Esophagus squamous epithelium (tissue), 5 donors: ENCODE data around the gene PTPRN2. TPM values are rescaled to one million over a fixed set of nuclear protein-coding genes. Genes with fewer than 3 reads are reported as not detected.

Source experiments
- DNase-seq: peaks from one replicate; lab custom pipeline; 2025; lab: John Stamatoyannopoulos, UW
- H3K27ac ChIP-seq, 4 donors: fragments of 200-600 bp; sonication (generic); one replicate each; pipeline ENCODE4 v1.5.1; 2016 to 2019; ENCODE audit warnings: mild to moderate bottlenecking in 1 of 4
- H3K27me3 ChIP-seq, 4 donors: fragments of 200-600 bp; sonication (generic); 1 replicate in 3 of 4; 2 replicates in 1 of 4; pipeline versions ENCODE4 v1.5.1 to v1.6.0; 2017 to 2021; ENCODE audit warnings: antibody characterized with exemption in 1 of 4
- H3K36me3 ChIP-seq, 3 donors: fragments of 200-600 bp; sonication (generic); one replicate each; pipeline ENCODE4 v1.5.1; 2016 to 2019
- H3K4me1 ChIP-seq, 3 donors: fragments of 200-600 bp; sonication (generic); one replicate each; pipeline ENCODE4 v1.5.1; 2017 to 2019
- H3K4me3 ChIP-seq, 4 donors: fragments of 200-600 bp; sonication (generic); 1 replicate in 3 of 4; 2 replicates in 1 of 4; pipeline ENCODE4 v1.5.1; 2016 to 2019; ENCODE audit warnings: mild to moderate bottlenecking in 2 of 4, moderate library complexity in 1 of 4
- H3K9me3 ChIP-seq, 3 donors: fragments of 200-600 bp; sonication (generic); one replicate each; pipeline ENCODE4 v1.5.1; 2016 to 2019
- CTCF ChIP-seq, 6 experiments: fragments of 450-650 bp in 4 of 6; fragments of 200-600 bp in 2 of 6; sonication (generic) in 2 of 6; IDR thresholded peaks; one replicate each; pipeline ENCODE4 v1.5.1; 2016 to 2019; ENCODE audit warnings: antibody characterized with exemption in 6 of 6, mild to moderate bottlenecking in 4 of 6, moderate library complexity in 4 of 6
- POLR2A ChIP-seq, 4 donors: fragments of 450-650 bp; IDR thresholded peaks; one replicate each; pipeline ENCODE4 v1.6.1; 2017; ENCODE audit warnings: antibody characterized with exemption in 4 of 4, mild to moderate bottlenecking in 4 of 4, moderate library complexity in 3 of 4
- WGBS, 2 donors: methylation state at CpG; one replicate each; pipeline ENCODE4 v1.1.5; 2018; 5-methylcytosine and 5-hydroxymethylcytosine counted together
- intact Hi-C: fragments of 100-400 bp; cut with DNase I; formaldehyde crosslinking; loops from one replicate; pipeline ENCODE4 v1.15.0; 2022
- total RNA-seq, 4 donors: library from RNA; depleted of rRNA; stranded (reverse); fragments of >200 nt; gene quantifications; one replicate each; pipeline ENCODE4 v1.1.0, GENCODE V29; 2016
- donor health status: DM: yes; HTN: yes; CAD: no.

PTPRN2 gene
- total RNA-seq, 4 donors from 2014 or later, result 0.38 to 2.7 (median 1.0) TPM

GRCh38 chr7:158244873-158245723 lies 342.5 kb downstream of the PTPRN2 start:
- H3K27ac ChIP-seq, result no peak overlapping the region
- TF ChIP-seq POLR2A (IDR thresholded peaks at IDR 0.05) (no peak), CTCF (IDR thresholded peaks at IDR 0.05) (no peak)
- intact Hi-C loops, result no loop called here
- no peaks in the 10 kb centered on the region for H3K36me3 ChIP-seq
- 89 to 93% methylated on average over 13 to 26 of the region's 40 CpGs for WGBS, 2 donors
- H3K4me3 ChIP-seq, result no peak overlapping the region
- H3K4me1 ChIP-seq, result no peaks in the 10 kb centered on the region
- H3K9me3 ChIP-seq, result no peaks in the 10 kb centered on the region
- H3K27me3 ChIP-seq, result no peaks in the 10 kb centered on the region
- no peak for DNase-seq

- TF ChIP-seq CTCF (IDR thresholded peaks at IDR 0.05) (no peak), POLR2A (IDR thresholded peaks at IDR 0.05) (no peak)
- H3K27me3 ChIP-seq, result no peaks in the 10 kb centered on the region
- no peak overlapping the region for H3K27ac ChIP-seq
- DNase-seq, result no peak
- no peaks in the 10 kb centered on the region for H3K4me1 ChIP-seq
- 87 to 89% methylated on average over 4 of the region's 4 CpGs for WGBS, 2 donors
- no peak overlapping the region for H3K4me3 ChIP-seq
- intact Hi-C loops, result no loop called here
- no peaks in the 10 kb centered on the region for H3K9me3 ChIP-seq
- no peaks in the 10 kb centered on the region for H3K36me3 ChIP-seq
Measured at GRCh38 chr7:158244430-158244829, 343.2 kb downstream of the PTPRN2 start.

GRCh38 chr7:158241919-158242318 lies 345.7 kb downstream of the PTPRN2 start:
- no peaks in the 10 kb centered on the region for H3K9me3 ChIP-seq
- H3K36me3 ChIP-seq, result no peaks in the 10 kb centered on the region
- TF ChIP-seq POLR2A (IDR thresholded peaks at IDR 0.05) (no peak), CTCF (IDR thresholded peaks at IDR 0.05) (no peak)
- H3K27me3 ChIP-seq, result no peaks in the 10 kb centered on the region
- no peak overlapping the region for H3K27ac ChIP-seq
- DNase-seq, result no peak
- intact Hi-C loops, result no loop called here
- H3K4me1 ChIP-seq, result no peaks in the 10 kb centered on the region
- WGBS, 2 donors, result 80 to 84% methylated on average over 5 to 7 of the region's 7 CpGs
- H3K4me3 ChIP-seq, result no peak overlapping the region

- Histone ChIP-seq H3K36me3 (no peaks in the 10 kb centered on the region), H3K9me3 (no peaks in the 10 kb centered on the region), H3K27ac (no peak overlapping the region), H3K4me3 (no peak overlapping the region), H3K27me3 (no peaks in the 10 kb centered on the region), H3K4me1 (no peaks in the 10 kb centered on the region)
- WGBS, 2 donors, result 67 to 73% methylated on average over 2 to 3 of the region's 3 CpGs
- TF ChIP-seq POLR2A (IDR thresholded peaks at IDR 0.05), result no peak
- TF ChIP-seq CTCF (IDR thresholded peaks at IDR 0.05), result no peak
- DNase-seq, result no peak
- intact Hi-C loops, result no loop called here
Measured at GRCh38 chr7:158240801-158241200, 346.8 kb downstream of the PTPRN2 start.

- intact Hi-C loops, result no loop called here
- Histone ChIP-seq H3K27me3 (no peaks in the 10 kb centered on the region), H3K4me1 (no peaks in the 10 kb centered on the region), H3K4me3 (no peak overlapping the region), H3K36me3 (no peaks in the 10 kb centered on the region), H3K9me3 (no peaks in the 10 kb centered on the region), H3K27ac (no peak overlapping the region)
- no peak for TF ChIP-seq POLR2A (IDR thresholded peaks at IDR 0.05)
- TF ChIP-seq CTCF (IDR thresholded peaks at IDR 0.05), result no peak
- WGBS, 2 donors, result 62 to 63% methylated on average over 20 to 24 of the region's 30 CpGs
- no peak for DNase-seq
Measured at GRCh38 chr7:158239290-158239981, 348.2 kb downstream of the PTPRN2 start.
